PC-3 (cell line): Measurements from ENCODE around the gene CGNL1. TPM values are rescaled to one million over a fixed set of nuclear protein-coding genes. Genes with fewer than 3 reads are reported as not detected.

Source experiments
- ATAC-seq: fragments of 200-7000 bp; cut with Tn5 transposase; 2 replicates; pipeline ENCODE4 v1.9.1; 2020; ENCODE audit warnings: mild to moderate bottlenecking, moderate library complexity
- BruUV-seq: library from RNA; stranded (reverse); fragments of 400-500 nt; replicated peaks from 2 replicates; lab custom pipeline; 2021; lab: Mats Ljungman, UMichigan
- CTCF ChIA-PET: fragments of 300-600 bp; sonication (Branson Sonifier 250); formaldehyde crosslinking; loops from one replicate; lab custom pipeline; 2022; ENCODE audit warnings: antibody characterized with exemption; lab: Charles Lee
- POLR2A ChIA-PET: fragments of 300-600 bp; sonication (Branson Sonifier 250); formaldehyde crosslinking; loops from one replicate; lab custom pipeline; 2022; ENCODE audit warnings: antibody characterized with exemption; ENCODE audit not compliant: unreplicated experiment; lab: Charles Lee
- DNase-seq: peaks from one replicate; pipeline ENCODE4 v3.0.0-alpha.2; 2015
- H2AFZ ChIP-seq: fragments of 300-600 bp; sonication (generic); 2 replicates; pipeline ENCODE4 v1.6.0; 2016; ENCODE audit warnings: antibody characterized with exemption, low read length
- H3F3A ChIP-seq: fragments of 300-600 bp; sonication (generic); one replicate; pipeline ENCODE4 v1.6.0; 2017; ENCODE audit warnings: antibody characterized with exemption, low read length, control low read depth, mild to moderate bottlenecking; ENCODE audit not compliant: unreplicated experiment
- H3K27ac ChIP-seq: fragments of 300-600 bp; sonication (generic); 2 replicates; pipeline ENCODE4 v1.5.1; 2016; ENCODE audit warnings: mild to moderate bottlenecking, low read length
- H3K27me3 ChIP-seq: fragments of 300-600 bp; sonication (generic); 2 replicates; pipeline ENCODE4 v1.6.1; 2016; ENCODE audit warnings: low read length, mixed read lengths
- H3K36me3 ChIP-seq: fragments of 300-600 bp; sonication (generic); 2 replicates; pipeline ENCODE4 v1.6.1; 2016; ENCODE audit warnings: low read depth, mixed run types, low read length, mixed read lengths
- H3K4me1 ChIP-seq: fragments of 300-600 bp; sonication (generic); 2 replicates; pipeline ENCODE4 v1.5.1; 2016; ENCODE audit warnings: low read length; ENCODE audit not compliant: insufficient read depth
- H3K4me2 ChIP-seq: fragments of 300-600 bp; sonication (generic); 2 replicates; pipeline ENCODE4 v1.6.0; 2016; ENCODE audit warnings: low read length
- H3K4me3 ChIP-seq: fragments of 300-600 bp; sonication (generic); 2 replicates; pipeline ENCODE4 v1.5.1; 2016; ENCODE audit warnings: mild to moderate bottlenecking, low read length, mixed read lengths
- H3K79me2 ChIP-seq: fragments of 300-600 bp; sonication (generic); 2 replicates; pipeline ENCODE4 v1.6.1; 2017; ENCODE audit warnings: low read length, mixed read lengths
- H3K9ac ChIP-seq: fragments of 300-600 bp; sonication (generic); 2 replicates; pipeline ENCODE4 v1.6.0; 2016; ENCODE audit warnings: mild to moderate bottlenecking, low read length
- H3K9me2 ChIP-seq: fragments of 300-600 bp; sonication (generic); replicated peaks from 2 replicates; pipeline ENCODE4 v1.6.1; 2016; ENCODE audit warnings: mixed run types, low read length, mixed read lengths
- H3K9me3 ChIP-seq: fragments of 300-600 bp; sonication (generic); 2 replicates; pipeline ENCODE4 v1.6.1; 2016; ENCODE audit warnings: low read length, mixed read lengths
- H4K20me1 ChIP-seq: fragments of 300-600 bp; sonication (generic); 2 replicates; pipeline ENCODE4 v1.6.1; 2016; ENCODE audit warnings: low read length, mixed read lengths
- CTCF ChIP-seq: fragments of 300-600 bp; sonication (generic); conservative IDR thresholded peaks from 2 replicates; pipeline ENCODE4 v1.5.1; 2017; ENCODE audit warnings: antibody characterized with exemption, low read depth, mild to moderate bottlenecking, low read length
- EZH2 ChIP-seq: fragments of 300-600 bp; sonication (generic); IDR thresholded peaks from one replicate; pipeline ENCODE4 v1.6.1; 2017; ENCODE audit warnings: antibody characterized with exemption, mild to moderate bottlenecking, low read length; ENCODE audit not compliant: unreplicated experiment
- EZH2phosphoT487 ChIP-seq: fragments of 300-600 bp; sonication (generic); IDR thresholded peaks from 2 replicates; pipeline ENCODE4 v1.6.1; 2018; ENCODE audit warnings: mild to moderate bottlenecking, antibody characterized with exemption, low read length, borderline replicate concordance
- intact Hi-C: fragments of 100-400 bp; cut with micrococcal nuclease; formaldehyde crosslinking; loops from 2 replicates; pipeline ENCODE4 v1.9.0; 2023
- total RNA-seq: library from RNA; depleted of rRNA; stranded (reverse); fragments of >200 nt; gene quantifications from 2 replicates; pipeline ENCODE4 v1.2.3, GENCODE V29; 2014

The CGNL1 gene
- total RNA-seq, 1 experiment from 2014 or later: 0.66 TPM

- BruUV-seq: no TSS peak
- no peaks in the 10 kb centered on the region for H3F3A ChIP-seq
- TF ChIP-seq EZH2phosphoT487: no peak
- no peak for TF ChIP-seq CTCF
- TF ChIP-seq EZH2: no peak
- H3K4me3 ChIP-seq: no peak overlapping the region
- no peak overlapping the region for H3K27ac ChIP-seq
- H3K4me2 ChIP-seq: no peak overlapping the region
- H3K27me3 ChIP-seq: no peaks in the 10 kb centered on the region
- no peak overlapping the region for H3K9ac ChIP-seq
- no peak overlapping the region for H2AFZ ChIP-seq
- no peaks in the 10 kb centered on the region for H3K79me2 ChIP-seq
- CTCF ChIA-PET: no interaction called here
- no peaks in the 10 kb centered on the region for H3K9me3 ChIP-seq
- no peaks in the 10 kb centered on the region for H3K4me1 ChIP-seq
- no peaks in the 10 kb centered on the region for H4K20me1 ChIP-seq
- no peaks in the 10 kb centered on the region for H3K36me3 ChIP-seq
- no peak for DNase-seq
- no peaks in the 10 kb centered on the region for H3K9me2 ChIP-seq
- POLR2A ChIA-PET: no interaction called here
- intact Hi-C loops: no loop called here
- ATAC-seq: no peak
Measured at GRCh38 chr15:57451555-57451954, 75.2 kb downstream of the CGNL1 start.

- H3K9me2 ChIP-seq: no peaks in the 10 kb centered on the region
- no TSS peak for BruUV-seq
- no peaks in the 10 kb centered on the region for H3K79me2 ChIP-seq
- CTCF ChIA-PET: interaction anchor here (0.6 kb wide), 1 partner anchor 1157 kb away, joined by 3 read pairs; no protein-coding TSS in a partner anchor
- no peak overlapping the region for H3K4me3 ChIP-seq
- POLR2A ChIA-PET: no interaction called here
- H3K27ac ChIP-seq: no peak overlapping the region
- H3K27me3 ChIP-seq: no peaks in the 10 kb centered on the region
- intact Hi-C loops: no loop called here
- H4K20me1 ChIP-seq: no peaks in the 10 kb centered on the region
- DNase-seq (no peak), ATAC-seq (no peak)
- H2AFZ ChIP-seq: no peak overlapping the region
- TF ChIP-seq EZH2phosphoT487: no peak
- TF ChIP-seq EZH2: no peak
- no peak for TF ChIP-seq CTCF
- no peak overlapping the region for H3K4me2 ChIP-seq
- H3F3A ChIP-seq: no peaks in the 10 kb centered on the region
- H3K9ac ChIP-seq: no peak overlapping the region
- H3K4me1 ChIP-seq: no peaks in the 10 kb centered on the region
- no peaks in the 10 kb centered on the region for H3K36me3 ChIP-seq
- no peaks in the 10 kb centered on the region for H3K9me3 ChIP-seq
Measured at GRCh38 chr15:57452090-57452754, 75.9 kb downstream of the CGNL1 start.

- no peak for TF ChIP-seq EZH2phosphoT487
- Histone ChIP-seq H3K9me3 (no peaks in the 10 kb centered on the region), H3K27me3 (no peaks in the 10 kb centered on the region), H3K27ac (no peak overlapping the region), H3F3A (no peaks in the 10 kb centered on the region), H3K9me2 (no peaks in the 10 kb centered on the region), H3K79me2 (no peaks in the 10 kb centered on the region), H3K9ac (no peak overlapping the region), H2AFZ (no peak overlapping the region), H3K4me3 (no peak overlapping the region), H4K20me1 (no peaks in the 10 kb centered on the region), H3K36me3 (no peaks in the 10 kb centered on the region), H3K4me2 (no peak overlapping the region), H3K4me1 (no peaks in the 10 kb centered on the region)
- intact Hi-C loops: no loop called here
- DNase-seq: no peak
- CTCF ChIA-PET: interaction anchor here (0.6 kb wide), 1 partner anchor 72 kb away, joined by 4 read pairs; no protein-coding TSS in a partner anchor
- ATAC-seq: no peak
- POLR2A ChIA-PET: no interaction called here
- no TSS peak for BruUV-seq
Measured at GRCh38 chr15:57455929-57456328, 79.6 kb downstream of the CGNL1 start.
